Keratinocyte (primary cell): ENCODE data around the gene RLBP1.

ENCODE experiments used
- EZH2 ChIP-seq: IDR thresholded peaks from one replicate; pipeline ENCODE4 v1.6.1; 2012; ENCODE audit warnings: inconsistent platforms, mild to moderate bottlenecking, low read length, moderate library complexity
- TF ChIP-seq, protein P1 (sequence below), 3 experiments: IDR thresholded peaks in 1 of 3; conservative IDR thresholded peaks in 1 of 3; optimal IDR thresholded peaks in 1 of 3; 2 replicates in 2 of 3; 3 replicates in 1 of 3; pipeline versions ENCODE3 to v1.5.1; 2011; ENCODE audit warnings: low read length in 3 of 3, mild to moderate bottlenecking in 3 of 3, moderate library complexity in 2 of 3, control low read depth in 1 of 3, inconsistent platforms in 1 of 3; ENCODE audit not compliant: insufficient read depth in 2 of 3; ENCODE audit errors: extremely low read depth in 1 of 3

DNA sequence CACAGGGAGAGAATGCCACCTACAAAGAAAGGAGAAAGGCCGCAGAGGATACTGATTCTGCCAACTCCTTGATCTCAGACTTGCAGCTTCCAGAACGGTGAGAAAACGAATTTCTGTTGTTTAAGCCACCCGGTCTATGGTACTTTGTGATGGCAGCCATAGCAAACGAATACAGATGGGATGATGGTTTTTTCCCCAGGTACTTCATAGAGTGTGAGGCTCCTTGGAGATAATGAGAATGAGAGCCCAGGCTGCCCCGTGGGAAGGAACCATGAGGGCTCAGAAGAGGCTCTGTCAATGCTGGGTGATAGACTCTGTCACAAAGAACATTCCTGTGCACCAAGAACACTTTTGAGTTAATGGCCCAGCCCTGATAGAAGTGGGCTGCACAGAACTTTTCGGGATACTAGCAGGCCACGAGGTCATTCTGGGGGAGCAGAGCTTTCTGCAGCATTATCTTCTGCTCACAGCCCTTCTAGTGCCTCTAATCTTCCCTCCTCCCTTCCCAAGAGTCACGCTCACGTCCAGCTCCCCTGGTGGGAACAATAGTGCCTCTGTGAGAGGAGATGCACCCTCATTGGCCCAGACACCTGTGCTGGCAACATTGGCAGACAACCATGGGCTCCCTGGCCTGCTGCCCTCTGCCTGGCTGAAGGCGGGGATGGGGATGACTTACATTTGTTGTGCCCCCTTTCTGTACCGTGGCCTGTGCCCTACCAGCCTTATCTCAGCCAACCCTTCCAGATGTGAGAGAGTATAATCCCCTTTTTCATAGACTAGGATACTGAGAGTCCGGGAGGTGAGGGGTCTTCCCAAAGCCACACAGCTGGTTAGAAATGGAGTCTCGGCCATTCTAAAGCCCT, 5.2 kb upstream of the RLBP1 start:
- TF ChIP-seq, protein P1, sequence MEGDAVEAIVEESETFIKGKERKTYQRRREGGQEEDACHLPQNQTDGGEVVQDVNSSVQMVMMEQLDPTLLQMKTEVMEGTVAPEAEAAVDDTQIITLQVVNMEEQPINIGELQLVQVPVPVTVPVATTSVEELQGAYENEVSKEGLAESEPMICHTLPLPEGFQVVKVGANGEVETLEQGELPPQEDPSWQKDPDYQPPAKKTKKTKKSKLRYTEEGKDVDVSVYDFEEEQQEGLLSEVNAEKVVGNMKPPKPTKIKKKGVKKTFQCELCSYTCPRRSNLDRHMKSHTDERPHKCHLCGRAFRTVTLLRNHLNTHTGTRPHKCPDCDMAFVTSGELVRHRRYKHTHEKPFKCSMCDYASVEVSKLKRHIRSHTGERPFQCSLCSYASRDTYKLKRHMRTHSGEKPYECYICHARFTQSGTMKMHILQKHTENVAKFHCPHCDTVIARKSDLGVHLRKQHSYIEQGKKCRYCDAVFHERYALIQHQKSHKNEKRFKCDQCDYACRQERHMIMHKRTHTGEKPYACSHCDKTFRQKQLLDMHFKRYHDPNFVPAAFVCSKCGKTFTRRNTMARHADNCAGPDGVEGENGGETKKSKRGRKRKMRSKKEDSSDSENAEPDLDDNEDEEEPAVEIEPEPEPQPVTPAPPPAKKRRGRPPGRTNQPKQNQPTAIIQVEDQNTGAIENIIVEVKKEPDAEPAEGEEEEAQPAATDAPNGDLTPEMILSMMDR (optimal IDR thresholded peaks at IDR 0.05 in 1 of 3, IDR thresholded peaks at IDR 0.05 in 1 of 3, conservative IDR thresholded peaks at IDR 0.05 in 1 of 3; ENCODE audit: extremely low read depth in 1 of 3, insufficient read depth in 2 of 3, low read length in 3 of 3), result no peak
- no peak for TF ChIP-seq EZH2
